Activated CD4-positive, alpha-beta T cell treated with anti-CD3 and anti-CD28 coated beads, Interleukin-2, amount 10 ng/mL, durations not matched to agents 24 days and 14 days (primary cell): ENCODE data around the gene MPZL3. TPM values are rescaled to one million over a fixed set of nuclear protein-coding genes. Genes with fewer than 3 reads are reported as not detected.

Experiments used
- DNase-seq: peaks from one replicate; pipeline ENCODE4 v3.0.0; 2022
- H3K27ac Mint-ChIP-seq: one replicate; pipeline ENCODE4 v1.8.0; 2022; ENCODE audit warnings: mild to moderate bottlenecking, mixed read lengths
- H3K27me3 Mint-ChIP-seq: one replicate; pipeline ENCODE4 v1.8.0; 2022; ENCODE audit warnings: mixed read lengths
- H3K36me3 Mint-ChIP-seq: one replicate; pipeline ENCODE4 v1.8.0; 2022; ENCODE audit warnings: low read depth, mild to moderate bottlenecking, mixed read lengths
- H3K4me1 Mint-ChIP-seq: one replicate; pipeline ENCODE4 v1.8.0; 2021; ENCODE audit warnings: mixed read lengths
- H3K4me3 Mint-ChIP-seq: one replicate; pipeline ENCODE4 v1.8.0; 2022; ENCODE audit warnings: mild to moderate bottlenecking, moderate library complexity, mixed read lengths
- H3K9me3 Mint-ChIP-seq: one replicate; pipeline ENCODE4 v1.8.0; 2021; ENCODE audit warnings: mixed read lengths
- intact Hi-C: fragments of 100-400 bp; cut with micrococcal nuclease; formaldehyde crosslinking; loops from one replicate; pipeline ENCODE4 v1.15.1; 2023
- total RNA-seq: library from RNA; stranded (reverse); gene quantifications from 2 replicates; pipeline ENCODE4 v1.2.3, GENCODE V29; 2022

Gene MPZL3
- total RNA-seq, 1 donor from 2014 or later, result 65.4 TPM

DNA sequence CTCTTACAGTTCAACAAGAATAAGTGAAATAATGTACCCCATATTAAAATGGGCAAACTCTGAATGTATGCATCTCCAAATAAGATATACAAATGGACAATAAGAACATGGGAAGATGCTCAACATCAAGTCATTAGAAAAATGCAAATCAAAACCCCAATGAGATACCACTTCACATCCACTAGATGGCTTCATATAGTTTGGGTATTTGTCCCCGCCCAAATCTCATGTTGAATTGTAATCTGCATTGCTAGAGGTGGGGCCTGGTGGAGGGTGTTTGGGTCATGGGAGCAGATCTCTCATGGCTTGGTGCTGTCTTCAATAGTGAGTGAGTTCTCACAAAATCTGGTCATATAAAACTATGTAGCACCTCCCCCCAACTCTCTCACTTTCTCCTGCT is 6.2 kb upstream of the MPZL3 start:
- intact Hi-C loops, result no loop called here
- Mint-ChIP-seq H3K36me3 (peaks cover 46% of the 10 kb centered on the region), H3K27ac (peak overlapping the region; percentile 25), H3K4me3 (no peak overlapping the region), H3K9me3 (peaks cover 5% of the 10 kb centered on the region), H3K4me1 (peaks cover 36% of the 10 kb centered on the region), H3K27me3 (no peaks in the 10 kb centered on the region)
- DNase-seq, result no peak

DNA sequence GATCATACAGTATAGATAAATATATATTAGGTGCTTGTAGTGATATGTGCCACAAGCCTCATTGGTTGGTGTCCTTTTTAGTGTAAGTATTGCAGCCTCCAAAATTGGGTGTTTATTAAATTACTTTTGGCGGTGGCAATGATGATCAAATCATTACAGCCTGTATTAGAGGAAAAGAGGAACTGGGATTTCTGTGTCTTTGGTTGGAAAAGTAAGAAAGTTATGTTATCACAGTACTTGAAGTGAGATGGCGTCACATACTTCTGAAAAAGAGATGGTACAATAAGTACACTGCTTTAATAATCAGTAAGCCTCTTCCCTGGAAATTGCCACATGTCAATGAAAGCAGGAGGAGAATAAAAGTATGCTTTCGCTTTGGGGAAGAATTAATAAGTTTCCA is 523 bp upstream of the MPZL3 start:
- H3K36me3 Mint-ChIP-seq, result peaks cover 31% of the 10 kb centered on the region
- intact Hi-C loops, result loop anchor here (1.0 to 5.0 kb wide), 2 partner anchors 35 to 150 kb away; partner anchors contain the start of gene ATP5MG
- no peaks in the 10 kb centered on the region for H3K9me3 Mint-ChIP-seq
- DNase-seq, result no peak
- no peaks in the 10 kb centered on the region for H3K27me3 Mint-ChIP-seq
- H3K27ac Mint-ChIP-seq, result peak overlapping the region; percentile 97
- peak overlapping the region; percentile 97 for H3K4me3 Mint-ChIP-seq
- H3K4me1 Mint-ChIP-seq, result peaks cover 35% of the 10 kb centered on the region

GRCh38 chr11:118247041-118247440 is 5.1 kb downstream of the MPZL3 start:
- Mint-ChIP-seq H3K27ac (peak overlapping the region; percentile 95), H3K36me3 (peaks cover 44% of the 10 kb centered on the region), H3K9me3 (no peaks in the 10 kb centered on the region), H3K27me3 (no peaks in the 10 kb centered on the region), H3K4me3 (peak overlapping the region; percentile 55), H3K4me1 (peaks cover 65% of the 10 kb centered on the region)
- DNase-seq, result peak; percentile 62
- intact Hi-C loops, result loop anchor here (2.0 kb wide), 1 partner anchor 94 kb away; no protein-coding TSS in a partner anchor

- DNase-seq, result peak; percentile 53
- H3K9me3 Mint-ChIP-seq, result no peaks in the 10 kb centered on the region
Observed at GRCh38 chr11:118245936-118246562, 6.1 kb downstream of the MPZL3 start.

GRCh38 chr11:118243993-118244762 is 8.0 kb downstream of the MPZL3 start:
- Mint-ChIP-seq H3K9me3 (no peaks in the 10 kb centered on the region), H3K4me1 (peaks cover 75% of the 10 kb centered on the region), H3K4me3 (peak overlapping the region; percentile 37), H3K27ac (peak overlapping the region; percentile 93), H3K36me3 (peaks cover 58% of the 10 kb centered on the region), H3K27me3 (peaks cover 2% of the 10 kb centered on the region)
- intact Hi-C loops, result loop anchor here (5.0 kb wide), 1 partner anchor 193 kb away; the partner anchor contains the start of gene KMT2A
- DNase-seq, result peak; percentile 56

More at GRCh38 chr11:118245936-118246562, 6.1 kb downstream of the MPZL3 start:
- Mint-ChIP-seq H3K36me3 (peaks cover 50% of the 10 kb centered on the region), H3K4me1 (peaks cover 74% of the 10 kb centered on the region), H3K4me3 (peak overlapping the region; percentile 36), H3K27ac (peak overlapping the region; percentile 95), H3K27me3 (peaks cover 2% of the 10 kb centered on the region)
- intact Hi-C loops, result loop anchor here (2.0 kb wide), 1 partner anchor 95 kb away; no protein-coding TSS in a partner anchor

DNA sequence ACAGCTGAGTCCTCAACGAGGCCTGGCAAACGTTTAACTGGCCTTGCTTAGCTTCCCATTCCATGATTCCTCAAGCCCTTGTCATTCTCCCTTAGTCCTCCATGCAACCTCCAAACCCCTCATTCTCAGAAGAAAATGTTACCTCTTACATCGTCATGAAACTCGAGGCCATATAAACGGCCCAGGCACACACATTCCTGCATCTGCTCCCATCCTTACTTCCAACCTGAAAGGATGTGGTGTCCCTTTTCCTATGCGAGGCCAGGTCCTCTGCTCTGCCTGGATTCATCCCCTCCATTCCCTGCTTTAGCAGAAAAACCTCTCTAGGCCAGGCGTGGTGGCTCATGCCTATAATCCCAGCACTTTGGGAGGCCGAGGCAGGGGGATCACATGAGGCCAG is 9.0 kb downstream of the MPZL3 start:
- intact Hi-C loops, result loop anchor here (5.0 kb wide), 1 partner anchor 194 kb away; the partner anchor contains the start of gene KMT2A
- peaks cover 2% of the 10 kb centered on the region for H3K27me3 Mint-ChIP-seq
- H3K27ac Mint-ChIP-seq, result peak overlapping the region; percentile 93
- H3K4me1 Mint-ChIP-seq, result peaks cover 81% of the 10 kb centered on the region
- peaks cover 65% of the 10 kb centered on the region for H3K36me3 Mint-ChIP-seq
- no peaks in the 10 kb centered on the region for H3K9me3 Mint-ChIP-seq
- peak overlapping the region; percentile 20 for H3K4me3 Mint-ChIP-seq
- no peak for DNase-seq

DNA sequence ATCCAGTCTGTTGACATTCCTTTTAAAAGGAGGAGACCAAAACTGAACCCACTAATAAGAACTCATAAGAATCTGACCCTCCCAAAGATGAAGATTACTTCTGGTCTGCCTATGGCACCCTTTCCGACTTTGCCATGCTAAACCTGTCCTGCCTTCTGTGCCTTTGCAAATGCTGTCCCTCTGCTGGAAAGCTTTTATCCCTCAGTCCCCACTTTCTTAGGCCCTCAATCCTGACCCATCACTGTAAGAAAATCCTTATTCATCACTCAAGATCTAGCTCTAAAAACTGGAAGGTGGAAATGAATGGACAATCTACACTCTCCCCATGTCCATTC is 10.4 kb downstream of the MPZL3 start:
- H3K27ac Mint-ChIP-seq, result peak overlapping the region; percentile 98
- H3K4me1 Mint-ChIP-seq, result peaks cover 74% of the 10 kb centered on the region
- peaks cover 66% of the 10 kb centered on the region for H3K36me3 Mint-ChIP-seq
- peak overlapping the region; percentile 87 for H3K4me3 Mint-ChIP-seq
- H3K27me3 Mint-ChIP-seq, result peaks cover 2% of the 10 kb centered on the region
- DNase-seq, result no peak
- no peaks in the 10 kb centered on the region for H3K9me3 Mint-ChIP-seq
- intact Hi-C loops, result loop anchor here (1.0 to 5.0 kb wide), 10 partner anchors 9 to 196 kb away; partner anchors contain the start of genes CD3D, JAML and KMT2A

- H3K9me3 Mint-ChIP-seq, result no peaks in the 10 kb centered on the region
- peak overlapping the region; percentile 98 for H3K27ac Mint-ChIP-seq
- H3K4me3 Mint-ChIP-seq, result peak overlapping the region; percentile 87
- H3K4me1 Mint-ChIP-seq, result peaks cover 74% of the 10 kb centered on the region
- peak; percentile 90 for DNase-seq
- intact Hi-C loops, result loop anchor here (1.0 to 5.0 kb wide), 10 partner anchors 9 to 196 kb away; partner anchors contain the start of genes CD3D, JAML and KMT2A
- peaks cover 2% of the 10 kb centered on the region for H3K27me3 Mint-ChIP-seq
- peaks cover 71% of the 10 kb centered on the region for H3K36me3 Mint-ChIP-seq
Observed at GRCh38 chr11:118240999-118241763, 11.0 kb downstream of the MPZL3 start.

- Mint-ChIP-seq H3K4me1 (peaks cover 70% of the 10 kb centered on the region), H3K27ac (peak overlapping the region; percentile 98), H3K27me3 (peaks cover 2% of the 10 kb centered on the region), H3K36me3 (peaks cover 75% of the 10 kb centered on the region), H3K4me3 (peak overlapping the region; percentile 87), H3K9me3 (no peaks in the 10 kb centered on the region)
- intact Hi-C loops, result loop anchor here (2.0 to 5.0 kb wide), 4 partner anchors 15 to 198 kb away; partner anchors contain the start of genes CD3D, JAML and KMT2A
- peak; percentile 68 for DNase-seq
Observed at GRCh38 chr11:118239509-118240205, 12.5 kb downstream of the MPZL3 start.

GRCh38 chr11:118238929-118239328 is 13.2 kb downstream of the MPZL3 start:
- no peaks in the 10 kb centered on the region for H3K9me3 Mint-ChIP-seq
- intact Hi-C loops, result no loop called here
- DNase-seq, result peak; percentile 67
- peak overlapping the region; percentile 87 for H3K4me3 Mint-ChIP-seq
- H3K4me1 Mint-ChIP-seq, result peaks cover 70% of the 10 kb centered on the region
- peaks cover 75% of the 10 kb centered on the region for H3K36me3 Mint-ChIP-seq
- H3K27me3 Mint-ChIP-seq, result peaks cover 2% of the 10 kb centered on the region
- peak overlapping the region; percentile 98 for H3K27ac Mint-ChIP-seq

DNA sequence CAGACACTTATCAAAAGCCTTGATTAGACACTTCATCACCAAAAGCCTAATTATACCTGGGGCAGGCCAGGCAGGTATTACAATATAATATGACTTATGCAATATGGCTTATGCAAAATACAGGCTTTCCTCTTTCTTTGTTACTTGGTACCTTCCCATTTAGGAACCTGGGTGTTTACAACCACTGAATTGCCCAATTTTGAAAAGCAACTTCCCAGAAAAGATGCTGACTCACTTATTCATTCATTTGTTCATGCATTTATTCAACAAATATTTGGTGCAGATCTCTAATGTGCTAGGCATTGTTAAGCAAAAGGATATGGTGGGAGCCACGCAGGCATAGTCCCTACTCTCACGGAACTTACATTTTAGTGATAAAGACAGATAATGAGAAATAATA is 13.7 kb downstream of the MPZL3 start:
- H3K36me3 Mint-ChIP-seq, result peaks cover 76% of the 10 kb centered on the region
- intact Hi-C loops, result no loop called here
- H3K4me1 Mint-ChIP-seq, result peaks cover 70% of the 10 kb centered on the region
- peaks cover 2% of the 10 kb centered on the region for H3K27me3 Mint-ChIP-seq
- peak overlapping the region; percentile 98 for H3K27ac Mint-ChIP-seq
- H3K4me3 Mint-ChIP-seq, result peak overlapping the region; percentile 87
- H3K9me3 Mint-ChIP-seq, result no peaks in the 10 kb centered on the region
- DNase-seq, result peak; percentile 45

DNA sequence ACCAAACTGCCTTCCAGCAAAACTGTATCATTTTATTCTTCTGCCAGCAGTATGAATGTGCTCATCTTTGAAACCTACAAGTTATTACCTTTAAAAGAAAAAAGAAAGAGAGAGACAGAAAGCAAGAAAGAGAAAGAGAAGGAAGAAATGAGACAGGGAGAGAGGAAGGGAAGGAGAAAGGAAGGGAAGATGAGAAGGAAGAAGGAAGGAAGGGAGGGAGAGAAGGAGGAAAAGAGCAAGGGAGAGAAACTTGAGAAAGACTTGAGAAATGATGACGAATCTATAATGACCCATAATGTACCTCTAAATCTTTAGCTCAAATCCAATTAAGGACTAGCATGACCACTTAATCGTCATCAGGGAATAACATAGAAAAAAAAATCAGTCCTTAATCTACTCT is 16.0 kb downstream of the MPZL3 start:
- H3K36me3 Mint-ChIP-seq, result peaks cover 71% of the 10 kb centered on the region
- DNase-seq, result no peak
- peaks cover 57% of the 10 kb centered on the region for H3K4me1 Mint-ChIP-seq
- H3K27ac Mint-ChIP-seq, result peak overlapping the region; percentile 21
- intact Hi-C loops, result no loop called here
- H3K9me3 Mint-ChIP-seq, result no peaks in the 10 kb centered on the region
- H3K4me3 Mint-ChIP-seq, result no peak overlapping the region
- no peaks in the 10 kb centered on the region for H3K27me3 Mint-ChIP-seq

- DNase-seq, result no peak
- Mint-ChIP-seq H3K36me3 (peaks cover 63% of the 10 kb centered on the region), H3K4me1 (peaks cover 49% of the 10 kb centered on the region), H3K9me3 (no peaks in the 10 kb centered on the region), H3K4me3 (no peak overlapping the region), H3K27ac (peak overlapping the region; percentile 43), H3K27me3 (no peaks in the 10 kb centered on the region)
- intact Hi-C loops, result no loop called here
Observed at GRCh38 chr11:118234833-118235232, 17.3 kb downstream of the MPZL3 start.
